Measurements from ENCODE around the gene BMF. TPM values are rescaled to one million over a fixed set of nuclear protein-coding genes. Genes with fewer than 3 reads are reported as not detected.
"Not testable (repeated sequence)": the region's sequence is repeated elsewhere in the genome, so short reads cannot be mapped to it uniquely, and the experiment has no call there.

Gene BMF
- total RNA-seq, 1 donor from 2014 or later, result 2.0 TPM

DNA sequence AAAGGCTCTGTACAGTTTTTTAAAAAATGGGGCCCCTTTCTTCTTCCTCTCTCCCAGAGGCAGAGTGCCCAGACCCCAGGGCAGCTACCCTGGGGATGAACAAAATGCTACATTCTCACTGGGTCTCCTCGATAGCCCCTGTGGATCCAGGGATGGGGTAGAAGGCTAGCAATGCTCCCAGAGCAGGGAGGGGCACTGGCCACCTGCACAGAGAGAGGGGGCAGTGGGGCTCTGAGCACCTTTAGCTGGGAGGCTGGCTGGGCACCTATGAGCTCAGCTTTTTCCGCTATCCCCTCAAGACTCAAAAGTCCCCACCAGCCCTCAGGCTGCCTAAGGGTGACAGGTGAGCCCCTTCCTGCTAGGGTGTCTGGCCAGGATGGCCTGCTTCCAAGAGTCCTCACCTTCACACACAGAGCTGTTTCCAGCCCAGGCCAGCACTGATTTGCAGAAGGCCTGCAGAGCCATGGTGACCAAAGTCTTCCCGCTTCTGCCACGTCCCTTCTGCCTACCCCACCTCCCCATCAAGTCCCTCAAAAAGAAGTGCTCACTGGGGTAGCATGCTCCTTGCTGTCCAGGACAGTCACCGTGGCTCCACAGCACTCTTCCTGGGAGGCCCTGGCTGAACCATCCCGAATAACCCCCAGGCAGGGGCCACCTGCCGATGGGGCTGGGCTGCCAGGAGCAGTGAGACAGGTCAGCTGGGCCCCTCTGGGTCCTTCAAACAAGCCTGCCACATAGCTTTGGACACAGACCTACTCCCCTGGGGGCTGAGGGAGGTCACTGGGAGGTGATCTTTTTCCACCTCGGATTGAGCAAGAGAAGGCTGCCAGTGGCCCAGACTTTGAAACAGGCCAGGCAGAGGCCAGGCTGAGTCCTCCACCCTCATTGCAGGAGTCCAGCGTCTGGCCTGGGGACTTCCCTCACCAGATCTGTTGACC lies 20.4 kb downstream of the BMF start:
- no peak for DNase-seq (ENCODE audit: low read depth in 2 of 2)

DNA sequence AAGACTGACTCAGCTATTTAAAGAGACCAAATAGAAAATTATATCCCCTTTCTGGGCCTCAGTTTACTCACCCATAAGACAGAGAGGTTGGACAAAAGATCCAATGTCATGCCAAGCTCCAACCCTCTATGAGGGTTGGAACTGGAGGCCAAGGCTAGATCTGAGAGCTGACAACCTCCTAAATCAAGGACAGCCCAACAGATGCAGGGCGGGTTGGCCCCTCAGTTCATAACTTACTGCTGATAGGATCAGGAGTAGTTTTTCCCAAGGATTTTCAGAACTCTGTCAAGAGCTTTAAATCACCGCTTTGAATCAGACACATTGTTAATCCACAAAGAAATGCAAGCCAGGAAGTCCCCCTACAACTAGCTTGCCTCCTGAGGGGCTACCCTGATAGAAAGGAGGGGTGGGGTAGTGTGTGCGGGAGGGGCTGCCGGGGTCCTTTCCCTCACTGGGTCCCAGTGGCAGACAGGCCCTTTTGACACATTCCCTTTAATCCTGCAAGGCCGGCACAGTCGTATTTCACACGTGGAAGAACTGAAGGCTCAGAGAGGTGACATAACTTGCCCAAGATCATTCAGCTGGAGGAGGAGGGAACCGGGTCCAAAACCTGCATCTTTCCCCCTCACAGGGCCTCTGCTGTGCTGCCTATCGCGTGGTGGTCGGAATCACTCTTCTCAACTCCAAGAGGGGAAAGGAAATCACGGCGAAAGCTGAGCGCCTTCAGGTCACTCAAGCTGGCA lies 21.4 kb downstream of the BMF start:
- no peak for DNase-seq (ENCODE audit: low read depth in 2 of 2)

DNA sequence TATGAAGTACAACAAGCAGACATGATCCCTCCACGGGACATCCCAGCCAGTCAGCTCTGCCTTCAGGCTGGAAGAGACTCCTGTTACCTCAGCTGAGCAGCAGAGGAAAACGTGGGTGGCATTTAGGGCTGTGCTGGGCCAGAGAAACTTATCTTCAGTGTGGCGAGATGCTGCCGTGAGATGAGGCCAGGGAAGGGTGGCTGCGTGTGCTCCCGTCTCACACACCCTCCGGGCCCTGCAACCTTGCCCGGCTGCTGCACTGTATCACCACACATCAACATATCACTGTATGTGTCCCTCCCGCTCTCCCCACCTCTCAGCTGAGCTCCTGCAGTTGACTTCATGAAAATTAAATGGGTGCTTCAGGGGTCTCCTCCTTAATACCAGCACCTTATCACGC lies 23.4 kb downstream of the BMF start:
- no peak for DNase-seq (ENCODE audit: low read depth in 2 of 2)

DNA sequence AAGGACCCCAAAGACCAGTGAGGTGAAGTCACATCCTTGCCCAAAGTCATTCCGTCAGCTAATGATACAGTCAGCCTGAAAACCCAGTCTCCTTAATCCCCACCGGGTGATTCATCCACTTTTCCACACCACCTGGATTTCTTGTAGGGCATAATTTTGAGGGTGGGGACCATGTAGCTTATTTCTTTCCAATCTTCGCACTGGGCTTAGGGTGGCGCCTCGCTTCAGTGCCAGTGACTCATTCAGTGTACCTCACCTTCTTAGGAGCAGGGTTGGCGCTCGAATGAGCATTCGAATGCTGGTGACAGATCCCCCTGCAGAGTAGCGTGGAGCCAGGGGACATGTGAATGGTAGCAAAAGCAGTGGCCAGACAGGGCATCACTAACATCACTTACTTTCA lies 24.0 kb downstream of the BMF start:
- no peak for DNase-seq (ENCODE audit: low read depth in 2 of 2)

DNA sequence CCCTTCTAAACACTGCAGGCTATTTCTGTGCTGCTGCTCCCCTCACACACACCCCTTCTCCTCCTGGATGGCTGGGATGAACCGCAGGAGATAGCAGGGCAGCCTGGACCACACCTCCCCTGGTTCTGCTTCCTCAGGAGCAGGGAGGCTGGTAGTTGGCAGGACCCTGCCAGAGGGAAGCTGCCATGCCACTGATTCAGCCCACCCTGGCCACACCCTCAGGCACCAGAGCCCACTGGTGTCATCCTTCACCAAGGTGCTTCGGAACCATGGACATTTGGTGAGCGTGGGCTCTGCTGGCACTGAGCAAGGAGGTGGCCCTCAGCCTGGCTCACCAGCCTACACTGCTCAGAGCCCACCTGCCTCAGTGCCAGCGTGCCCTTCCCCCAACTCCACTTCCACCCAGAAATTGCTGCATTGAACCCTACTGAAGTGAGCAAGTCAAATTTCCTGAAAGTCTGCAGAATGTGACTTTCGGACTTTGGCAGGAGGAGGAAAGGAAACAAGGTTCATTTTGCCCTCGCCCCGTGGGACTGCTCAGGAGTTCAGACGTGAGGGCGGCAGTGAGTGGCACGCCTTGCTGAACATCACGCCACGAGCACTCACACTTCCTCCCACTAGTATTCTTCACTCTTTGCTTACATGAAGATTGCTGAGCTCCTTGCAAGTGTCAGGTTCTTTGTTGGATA lies 26.3 kb downstream of the BMF start:
- no peak for DNase-seq (ENCODE audit: low read depth in 2 of 2)

DNA sequence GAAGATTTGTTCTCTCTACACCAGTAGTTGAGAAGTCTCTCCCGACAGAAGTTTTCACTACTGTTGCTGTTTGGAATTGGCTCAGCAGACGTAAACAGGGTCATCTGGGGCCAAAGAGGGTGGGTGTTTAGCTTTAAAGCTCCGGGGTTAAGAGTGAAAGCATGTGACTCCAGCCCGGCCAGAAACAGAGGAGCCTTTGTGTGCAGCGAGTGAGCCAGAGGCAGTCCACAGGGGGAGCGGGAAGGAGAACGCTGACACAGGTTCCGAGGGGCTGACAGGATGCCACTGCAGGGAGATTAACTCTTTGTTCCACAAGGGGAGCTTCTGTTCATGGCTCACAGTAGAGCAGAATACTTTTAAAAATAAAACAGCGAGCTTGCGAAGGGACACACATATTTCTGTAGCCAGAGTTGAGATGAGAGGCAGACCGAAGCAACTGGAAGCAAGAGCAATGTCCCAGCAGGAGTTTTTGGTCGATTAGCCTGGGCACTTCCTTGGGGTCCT lies 26.9 kb downstream of the BMF start:
- peak; percentile 40 to 91 for DNase-seq (ENCODE audit: low read depth in 2 of 2)

DNA sequence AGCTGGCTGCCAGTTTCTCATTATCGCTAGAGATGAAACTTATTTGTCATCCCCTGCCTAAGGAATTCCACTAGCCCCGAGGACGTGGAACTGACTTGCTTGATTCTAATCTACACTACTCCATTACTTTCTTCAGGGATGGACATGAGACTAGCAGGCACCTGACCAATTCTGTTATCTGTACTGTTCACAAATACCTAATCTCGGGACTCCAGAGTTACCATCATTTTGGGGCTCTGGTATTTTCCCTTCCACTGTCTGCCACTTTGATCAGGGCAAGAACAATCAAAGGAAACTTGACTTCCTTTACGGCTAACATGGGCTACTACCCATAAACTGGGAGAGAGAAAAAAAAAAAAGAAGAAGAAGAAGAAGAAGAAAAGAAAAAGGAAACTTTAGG lies 27.8 kb downstream of the BMF start:
- DNase-seq (ENCODE audit: low read depth in 2 of 2), result peak in 1 of 2 donors; percentile 70

DNA sequence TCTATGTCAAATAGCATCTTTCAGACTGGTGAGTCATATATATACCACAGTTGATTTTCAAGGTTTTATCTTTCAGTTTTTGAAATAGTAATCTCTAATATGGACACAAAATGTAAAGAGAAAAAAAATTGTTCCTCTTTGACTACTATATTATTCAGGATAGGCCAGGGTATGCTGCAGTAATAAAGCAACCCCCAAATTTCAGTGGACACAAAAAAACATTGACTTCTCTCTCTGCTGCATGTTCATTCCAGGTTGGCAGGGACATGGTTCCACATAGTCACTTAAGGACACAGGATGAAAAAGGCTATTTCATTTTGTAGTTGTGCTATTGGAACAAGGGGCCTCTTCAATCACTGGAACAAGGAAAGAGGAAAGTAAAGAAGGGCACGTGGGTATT lies 28.6 kb downstream of the BMF start:
- DNase-seq (ENCODE audit: low read depth in 2 of 2), result no peak

DNA sequence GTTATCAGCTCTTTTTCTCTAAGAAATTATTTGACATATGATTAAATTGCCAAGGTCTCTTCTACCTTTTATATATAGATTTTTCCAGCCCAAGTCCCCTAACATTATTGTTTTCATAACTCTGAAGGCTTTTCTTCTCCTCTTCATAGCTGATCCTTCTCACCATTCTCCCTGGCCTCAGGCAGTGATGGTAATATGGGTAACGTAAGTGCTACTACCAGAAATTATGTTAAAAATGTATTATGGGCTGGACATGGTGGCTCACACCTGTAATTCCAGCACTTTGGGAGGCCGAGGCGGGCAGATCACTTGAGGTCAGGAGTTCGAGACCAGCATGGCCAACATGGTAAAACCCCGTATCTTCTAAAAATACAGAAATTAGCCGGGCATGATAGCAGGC lies 29.2 kb downstream of the BMF start:
- DNase-seq (ENCODE audit: low read depth in 2 of 2), result no peak

DNA sequence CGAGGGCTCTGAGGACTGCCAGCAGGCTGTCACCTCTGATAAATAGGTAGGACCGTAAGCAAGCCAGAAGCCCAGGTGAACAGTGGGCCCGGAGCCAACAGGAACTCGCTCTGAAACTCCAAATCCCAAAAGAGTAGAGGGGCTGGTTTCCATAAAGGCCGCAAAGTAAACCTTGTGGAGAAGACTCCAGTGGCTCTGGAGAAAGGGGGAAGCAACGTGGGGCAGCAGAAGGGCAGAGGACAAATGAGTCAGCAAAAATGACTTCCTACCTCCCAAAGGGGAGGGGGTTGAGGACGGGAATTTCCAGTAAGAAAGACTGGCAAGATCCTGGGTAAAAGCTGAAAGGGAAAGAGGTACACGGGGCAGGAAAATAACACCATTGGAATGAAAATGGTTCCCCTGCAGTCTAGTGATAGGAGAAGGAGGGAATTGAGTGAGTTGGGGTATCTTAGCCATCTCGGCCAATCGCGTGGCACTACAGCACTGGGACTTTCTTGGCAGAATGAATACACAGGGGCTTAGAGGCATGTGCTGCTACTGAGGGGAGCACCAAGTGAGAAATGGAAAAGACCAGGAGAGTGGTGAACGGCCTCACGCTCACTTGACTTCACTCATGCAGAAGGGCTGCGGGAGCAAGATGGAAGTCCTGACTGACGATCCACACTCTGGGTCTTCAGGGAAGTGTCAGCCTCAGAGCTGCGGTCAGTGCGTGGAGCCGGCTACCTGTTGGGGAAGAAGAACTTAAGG lies 33.2 kb downstream of the BMF start:
- DNase-seq (ENCODE audit: low read depth in 2 of 2), result no peak

DNA sequence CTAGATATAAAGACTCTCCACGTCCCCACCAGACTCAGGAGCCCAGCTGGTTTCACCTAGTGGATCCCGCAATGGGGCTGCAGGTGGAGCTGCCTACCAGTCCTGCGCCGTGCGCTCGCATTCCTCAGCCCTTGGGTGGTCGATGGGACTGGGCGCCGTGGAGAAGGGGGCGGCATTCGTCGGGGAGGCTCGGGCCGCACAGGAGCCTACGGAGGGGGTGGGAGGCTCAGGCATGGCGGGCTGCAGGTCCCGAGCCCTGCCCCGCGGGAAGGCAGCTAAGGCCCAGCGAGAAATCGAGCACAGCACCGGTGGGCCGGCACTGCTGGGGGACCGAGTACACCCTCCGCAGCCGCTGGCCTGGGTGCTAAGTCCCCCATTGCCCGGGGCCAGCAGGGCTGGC lies 34.0 kb downstream of the BMF start:
- DNase-seq (ENCODE audit: low read depth in 2 of 2), result not testable (repeated sequence)

DNA sequence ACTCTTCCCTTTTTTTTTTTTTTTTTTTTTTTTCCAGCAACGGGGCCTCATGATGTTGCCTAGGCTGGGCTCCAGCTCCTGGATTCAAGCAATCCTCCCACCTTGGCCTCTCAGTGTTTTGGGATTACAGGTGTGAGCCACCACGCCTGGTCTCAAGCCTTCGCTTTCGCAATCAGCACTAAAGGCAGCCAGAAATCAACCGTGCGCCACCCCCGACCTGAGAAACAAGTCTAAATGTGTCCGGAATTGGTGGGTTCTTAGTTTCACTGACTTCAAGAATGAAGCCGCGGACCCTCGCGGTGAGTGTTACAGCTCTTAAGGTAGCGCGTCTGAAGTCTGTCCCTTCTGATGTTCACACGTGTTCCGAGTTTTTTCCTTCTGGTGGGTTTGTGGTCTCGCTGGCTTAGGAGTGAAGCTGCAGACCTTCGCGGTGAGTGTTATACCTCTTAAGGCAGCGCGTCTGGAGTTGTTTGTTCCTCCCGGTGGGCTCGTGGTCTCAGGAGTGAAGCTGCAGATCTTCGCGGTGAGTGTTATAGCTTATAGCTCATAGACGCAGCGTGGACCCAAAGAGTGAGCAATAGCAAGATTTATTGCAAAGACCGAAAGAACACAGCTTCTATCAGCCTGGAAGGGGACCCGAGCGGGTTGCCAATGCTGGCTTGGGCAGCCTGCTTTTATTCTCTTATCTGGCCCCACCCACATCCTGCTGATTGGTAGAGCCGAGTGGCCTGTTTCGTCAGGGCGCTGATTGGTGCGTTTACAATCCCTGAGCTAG lies 34.8 kb downstream of the BMF start:
- DNase-seq (ENCODE audit: low read depth in 2 of 2), result not testable (repeated sequence)

DNA sequence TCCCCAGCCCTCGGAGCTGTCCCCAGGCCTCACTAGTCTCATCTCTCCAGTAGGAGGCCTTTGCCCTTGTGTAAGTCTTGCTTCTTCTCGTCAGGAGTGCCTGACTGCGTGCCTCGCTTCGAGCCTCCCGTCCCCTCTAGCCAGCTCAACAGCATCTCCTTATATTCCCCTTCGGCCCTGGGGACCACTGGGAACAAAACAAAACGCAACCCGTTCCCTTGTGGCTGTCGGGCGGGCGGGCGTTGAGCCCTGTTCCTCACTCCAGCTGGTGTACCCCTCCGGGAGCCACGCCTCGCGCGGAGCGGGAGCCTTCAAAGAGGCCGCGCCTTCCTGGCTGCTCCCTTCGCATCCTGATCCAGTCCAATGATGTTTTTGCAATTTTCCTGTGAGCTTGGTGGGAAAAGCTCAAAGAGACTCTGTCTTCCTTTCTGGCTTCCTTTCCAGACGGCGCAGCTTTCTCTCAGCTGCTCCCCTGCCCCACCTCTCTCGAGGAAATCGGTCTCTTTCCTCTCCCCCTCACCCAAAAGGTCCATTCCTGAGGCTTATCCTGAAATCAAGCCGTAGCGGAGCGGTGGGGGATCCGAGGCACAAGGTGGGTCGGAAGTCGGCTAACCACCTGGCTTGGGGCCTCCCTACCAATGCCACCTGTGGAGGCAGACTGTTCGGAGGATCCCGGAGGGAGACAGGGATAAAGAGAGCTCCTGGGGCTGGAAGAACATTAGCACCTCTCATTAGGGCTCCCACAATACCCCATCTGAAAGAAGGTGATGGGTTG lies 36.3 kb downstream of the BMF start:
- DNase-seq (ENCODE audit: low read depth in 2 of 2), result peak in 1 of 2 donors; percentile 64

DNA sequence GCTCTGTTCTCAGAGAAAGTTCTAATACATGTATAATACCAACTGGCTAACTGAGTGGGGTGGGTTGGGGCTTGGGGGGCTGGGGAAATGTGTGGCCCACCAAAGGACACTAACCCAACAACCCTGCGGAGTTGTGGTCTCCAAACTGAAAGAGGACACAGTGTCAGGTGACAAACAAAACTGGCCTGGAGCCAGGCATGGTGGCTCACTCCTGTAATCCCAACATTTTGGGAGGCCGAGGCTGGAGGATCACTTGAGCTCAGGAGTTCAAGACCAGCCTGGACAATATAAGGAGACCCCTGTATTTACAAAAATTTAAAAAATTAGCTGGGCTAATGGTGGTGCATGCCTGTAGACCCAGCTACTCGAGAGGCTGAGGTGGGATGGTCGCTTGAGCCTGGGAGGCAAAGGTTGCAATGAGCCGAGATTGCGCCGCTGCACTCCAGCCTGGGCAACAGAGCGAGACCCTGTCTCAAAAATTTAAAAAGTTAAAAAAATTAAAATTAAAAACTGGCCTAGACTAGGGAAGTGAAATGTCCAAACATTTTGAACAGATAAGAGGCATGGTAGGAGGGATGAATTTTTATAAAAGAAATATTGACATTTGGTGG lies 38.0 kb downstream of the BMF start:
- DNase-seq (ENCODE audit: low read depth in 2 of 2), result no peak

DNA sequence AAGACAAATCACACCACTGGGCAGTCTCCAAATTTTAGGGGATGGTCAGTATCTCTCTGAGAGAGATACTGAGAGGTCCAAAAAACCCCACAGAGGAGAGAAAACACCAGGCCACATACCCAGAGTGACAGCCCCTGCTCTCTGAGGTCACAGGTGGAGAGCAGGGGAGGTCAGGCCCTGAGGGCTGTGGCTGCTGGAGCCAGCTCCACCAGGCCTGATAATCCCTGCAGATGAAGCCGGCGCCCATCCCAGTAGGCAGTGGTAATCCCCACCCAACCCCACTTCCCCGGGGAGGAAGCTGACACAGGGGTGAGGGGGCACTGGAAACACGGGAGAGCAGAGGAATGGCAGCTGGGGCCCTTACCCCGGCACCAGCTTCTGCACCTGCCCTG lies 38.5 kb downstream of the BMF start:
- DNase-seq (ENCODE audit: low read depth in 2 of 2), result no peak

DNA sequence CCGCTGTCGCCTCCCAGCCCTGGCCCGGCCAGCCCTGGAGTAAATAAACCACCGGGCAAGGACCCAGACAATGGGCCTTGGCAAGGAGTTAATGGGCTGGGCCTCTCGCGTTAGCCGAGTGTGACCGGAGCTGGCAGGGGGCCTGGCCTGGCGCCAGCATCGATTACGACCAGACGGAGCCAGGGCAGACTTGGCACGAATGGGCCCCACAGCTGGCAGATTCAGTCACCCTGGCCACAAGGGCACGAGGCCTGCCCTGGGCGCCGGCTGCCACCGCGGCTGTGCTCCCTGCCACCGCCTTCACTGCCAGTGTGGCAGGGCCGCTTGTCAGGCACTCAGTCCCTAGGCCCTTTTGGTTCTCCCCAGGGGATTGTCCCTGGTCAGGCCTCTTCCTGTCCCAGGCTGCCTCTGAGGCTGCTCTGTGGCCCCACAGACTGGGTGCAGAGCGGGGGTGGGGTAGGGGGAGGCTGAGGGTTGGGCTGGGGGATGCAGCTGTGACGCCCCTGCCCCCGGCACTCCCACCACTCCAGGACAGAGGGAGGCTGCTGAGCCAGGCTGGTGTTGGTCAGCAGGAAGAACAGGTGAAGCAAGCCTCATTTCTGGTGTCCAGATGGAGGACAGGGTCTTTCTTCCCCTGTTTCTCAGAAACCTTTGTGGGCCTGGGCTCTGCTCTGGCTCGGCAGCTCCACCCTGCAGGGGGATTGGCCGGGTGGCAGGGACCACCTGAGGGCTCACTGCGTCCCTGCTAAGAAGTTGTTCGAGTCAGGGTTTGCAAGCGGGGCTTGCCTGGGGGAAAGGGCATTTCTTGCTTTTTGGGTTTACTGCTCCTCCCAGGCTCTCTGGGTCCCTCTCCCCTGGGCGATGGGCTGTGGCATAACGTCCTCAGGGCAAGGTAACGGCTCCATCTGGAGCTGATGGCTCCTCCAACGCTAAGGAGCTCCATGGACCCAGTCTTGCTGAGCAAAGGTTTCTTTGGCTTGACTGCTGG lies 39.2 kb downstream of the BMF start:
- peak; percentile 76 to 77 for DNase-seq (ENCODE audit: low read depth in 2 of 2)

DNA sequence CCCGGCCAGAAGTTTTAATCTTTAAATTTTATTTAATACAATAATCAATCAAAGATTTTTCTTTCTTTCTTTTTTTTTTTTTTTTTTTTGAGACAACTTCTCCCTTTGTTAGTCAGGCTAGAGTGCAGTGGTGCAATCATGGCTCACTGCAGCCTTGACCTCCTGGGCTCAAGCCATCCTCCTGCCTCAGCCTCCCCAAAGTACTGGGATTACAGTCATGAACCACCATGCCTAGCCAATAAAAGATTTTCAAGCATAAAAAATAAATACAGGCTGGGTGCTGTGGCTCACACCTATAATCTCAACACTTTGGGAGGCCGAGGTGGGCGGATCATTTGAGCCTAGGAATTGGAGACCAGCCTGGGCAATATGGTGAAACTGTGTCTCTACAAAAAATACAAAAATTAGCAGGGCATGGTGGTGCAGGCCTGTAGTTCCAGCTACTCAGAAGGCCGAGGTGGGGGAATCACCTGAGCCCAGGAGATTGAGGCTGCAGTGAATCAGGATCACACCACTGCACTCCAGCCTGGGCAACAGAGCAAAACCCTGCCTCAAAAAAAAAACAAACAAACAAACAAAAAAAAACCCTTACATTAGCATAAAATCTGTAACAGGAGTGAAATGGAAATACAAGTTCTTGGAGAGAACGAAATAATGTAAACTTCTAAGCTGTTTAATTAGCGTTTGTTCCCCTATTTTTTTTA lies 40.6 kb downstream of the BMF start:
- DNase-seq (ENCODE audit: low read depth in 2 of 2), result no peak
